Chondrocyte (in vitro differentiated cells): Measurements from ENCODE around the gene ERCC6L. TPM values are rescaled to one million over a fixed set of nuclear protein-coding genes. Genes with fewer than 3 reads are reported as not detected.
A peak's percentile ranks its signal among the peaks of the same experiment; 100 is the strongest.

ENCODE experiments used
- DNase-seq: peaks from one replicate; pipeline ENCODE4 v3.0.0; 2021; ENCODE audit warnings: mixed read lengths, low spot score
- H3K27ac Mint-ChIP-seq: one replicate; pipeline ENCODE4 v1.8.0; 2021; ENCODE audit warnings: mild to moderate bottlenecking, moderate library complexity, mixed read lengths; ENCODE audit not compliant: unreplicated experiment
- H3K27me3 Mint-ChIP-seq: 2 replicates; pipeline ENCODE4 v1.8.0; 2021; ENCODE audit warnings: low read depth, mixed read lengths
- H3K36me3 Mint-ChIP-seq: 2 replicates; pipeline ENCODE4 v1.8.0; 2021; ENCODE audit warnings: low read depth, mixed read lengths
- H3K4me1 Mint-ChIP-seq: 2 replicates; pipeline ENCODE4 v1.8.0; 2021; ENCODE audit warnings: low read depth, mild to moderate bottlenecking, mixed read lengths
- H3K4me3 Mint-ChIP-seq: one replicate; pipeline ENCODE4 v1.8.0; 2021; ENCODE audit warnings: mild to moderate bottlenecking, moderate library complexity, mixed read lengths; ENCODE audit not compliant: unreplicated experiment
- H3K9me3 Mint-ChIP-seq: 2 replicates; pipeline ENCODE4 v1.8.0; 2021; ENCODE audit warnings: low read depth, mixed read lengths
- CTCF ChIP-seq: fragments of 200-600 bp; sonication (generic); IDR thresholded peaks from 2 replicates; pipeline ENCODE4 v1.5.0; 2021; ENCODE audit warnings: antibody characterized with exemption, mild to moderate bottlenecking, moderate library complexity
- total RNA-seq: library from RNA; stranded (reverse); gene quantifications from 3 replicates; pipeline ENCODE4 v1.2.1, GENCODE V29; 2021

Gene ERCC6L
- total RNA-seq, 1 donor from 2014 or later = 0.87 TPM

GRCh38 chrX:72207366-72207765 is 31.5 kb downstream of the ERCC6L start:
- TF ChIP-seq CTCF = no peak
- Mint-ChIP-seq H3K36me3 (peaks cover 9% of the 10 kb centered on the region), H3K4me1 (peaks cover 4% of the 10 kb centered on the region), H3K4me3 (no peak overlapping the region), H3K27ac (no peak overlapping the region), H3K9me3 (peaks cover 3% of the 10 kb centered on the region), H3K27me3 (peaks cover 2% of the 10 kb centered on the region)
- DNase-seq = no peak

- Mint-ChIP-seq H3K36me3 (peaks cover 9% of the 10 kb centered on the region), H3K4me1 (peaks cover 16% of the 10 kb centered on the region), H3K9me3 (peaks cover 3% of the 10 kb centered on the region), H3K27ac (no peak overlapping the region), H3K27me3 (peaks cover 2% of the 10 kb centered on the region), H3K4me3 (no peak overlapping the region)
- DNase-seq = no peak
- TF ChIP-seq CTCF = no peak
These were observed 33.1 kb downstream of the ERCC6L start for GRCh38 chrX:72205706-72206105.

- Mint-ChIP-seq H3K4me3 (no peak overlapping the region), H3K27me3 (peaks cover 2% of the 10 kb centered on the region), H3K27ac (no peak overlapping the region), H3K4me1 (peaks cover 16% of the 10 kb centered on the region), H3K9me3 (peaks cover 3% of the 10 kb centered on the region), H3K36me3 (peaks cover 9% of the 10 kb centered on the region)
- no peak for TF ChIP-seq CTCF
- no peak for DNase-seq
These were observed 35.4 kb downstream of the ERCC6L start for GRCh38 chrX:72203421-72203820.

- TF ChIP-seq CTCF = no peak
- peaks cover 2% of the 10 kb centered on the region for H3K27me3 Mint-ChIP-seq
- DNase-seq = no peak
- H3K4me3 Mint-ChIP-seq = no peak overlapping the region
- H3K36me3 Mint-ChIP-seq = peaks cover 10% of the 10 kb centered on the region
- H3K27ac Mint-ChIP-seq = peak overlapping the region; percentile 68
- peaks cover 3% of the 10 kb centered on the region for H3K9me3 Mint-ChIP-seq
- peaks cover 16% of the 10 kb centered on the region for H3K4me1 Mint-ChIP-seq
These were observed 35.9 kb downstream of the ERCC6L start for GRCh38 chrX:72202792-72203401.

- H3K4me3 Mint-ChIP-seq = peak overlapping the region; percentile 17
- no peaks in the 10 kb centered on the region for H3K27me3 Mint-ChIP-seq
- H3K36me3 Mint-ChIP-seq = peaks cover 10% of the 10 kb centered on the region
- peak overlapping the region; percentile 90 for H3K27ac Mint-ChIP-seq
- no peaks in the 10 kb centered on the region for H3K9me3 Mint-ChIP-seq
- peaks cover 16% of the 10 kb centered on the region for H3K4me1 Mint-ChIP-seq
- no peak for DNase-seq
- no peak for TF ChIP-seq CTCF
These were observed 36.8 kb downstream of the ERCC6L start for GRCh38 chrX:72201836-72202536.
